Suprapubic skin (tissue), 4 donors: ENCODE results near the gene SLC25A17. TPM values are rescaled to one million over a fixed set of nuclear protein-coding genes. Genes with fewer than 3 reads are reported as not detected.

Experiments
- DNase-seq, 2 donors: peaks; one replicate each; pipeline ENCODE4 v3.0.0-alpha.2; 2019; ENCODE audit warnings: low spot score in 2 of 2
- H3K27ac ChIP-seq: fragments of 200-600 bp; sonication (generic); one replicate; pipeline ENCODE4 v1.5.1; 2019
- H3K27me3 ChIP-seq: fragments of 200-600 bp; sonication (generic); one replicate; pipeline ENCODE4 v1.5.1; 2019
- H3K36me3 ChIP-seq: fragments of 200-600 bp; sonication (generic); one replicate; pipeline ENCODE4 v1.5.1; 2019
- H3K4me1 ChIP-seq: fragments of 200-600 bp; sonication (generic); one replicate; pipeline ENCODE4 v1.5.1; 2019
- H3K4me3 ChIP-seq: fragments of 200-600 bp; sonication (generic); one replicate; pipeline ENCODE4 v1.5.1; 2019; ENCODE audit warnings: mild to moderate bottlenecking
- H3K9me3 ChIP-seq: fragments of 200-600 bp; sonication (generic); one replicate; pipeline ENCODE4 v1.5.1; 2019
- EP300 ChIP-seq: sonication (generic); formaldehyde crosslinking; IDR thresholded peaks from one replicate; pipeline ENCODE4 v1.6.1; 2017; ENCODE audit warnings: antibody characterized with exemption
- POLR2A ChIP-seq, 2 donors: fragments of 450-650 bp; IDR thresholded peaks; one replicate each; pipeline ENCODE4 v1.6.1; 2017; ENCODE audit warnings: antibody characterized with exemption in 2 of 2, mild to moderate bottlenecking in 2 of 2, moderate library complexity in 2 of 2
- POLR2AphosphoS5 ChIP-seq, 3 donors: sonication (generic); formaldehyde crosslinking; IDR thresholded peaks; one replicate each; pipeline ENCODE4 v1.6.1; 2017; ENCODE audit warnings: antibody characterized with exemption in 3 of 3
- WGBS: methylation state at CpG from one replicate; pipeline ENCODE4 v1.1.5; 2018; 5-methylcytosine and 5-hydroxymethylcytosine counted together
- total RNA-seq, 4 donors: library from RNA; depleted of rRNA; stranded (reverse); fragments of >200 nt; gene quantifications; one replicate each; pipeline ENCODE4 v1.1.0, GENCODE V29; 2016
- TF ChIP-seq, protein P1 (sequence below), 2 donors: fragments of 200-600 bp in 1 of 2; fragments of 450-650 bp in 1 of 2; sonication (generic) in 1 of 2; IDR thresholded peaks; one replicate each; pipeline ENCODE4 v1.5.1; 2016 to 2019; ENCODE audit warnings: antibody characterized with exemption in 2 of 2, mild to moderate bottlenecking in 1 of 2, moderate library complexity in 1 of 2

The SLC25A17 gene
- total RNA-seq, 4 donors from 2014 or later, result 16.1 to 31.0 (median 19.8) TPM

DNA sequence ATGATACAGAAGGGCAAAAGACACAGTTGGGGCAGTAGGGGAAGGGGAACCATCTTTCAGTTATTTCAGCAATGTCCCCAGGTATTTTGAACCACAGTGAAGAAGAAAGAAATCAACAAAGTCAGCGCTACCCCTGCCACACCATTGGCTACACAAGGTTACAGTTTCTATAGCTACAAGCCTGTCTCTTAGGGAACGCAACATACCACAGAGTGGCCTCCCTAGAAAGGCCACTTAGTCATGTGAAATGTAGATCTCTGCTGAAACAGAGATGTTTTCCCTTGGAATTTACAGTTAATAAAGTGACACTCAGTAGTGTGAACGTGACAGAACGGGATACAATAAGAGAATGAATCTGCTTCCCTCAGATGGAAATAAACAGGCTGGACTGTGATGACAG lies 85.2 kb downstream of the SLC25A17 start:
- Histone ChIP-seq H3K27me3 (no peaks in the 10 kb centered on the region), H3K4me3 (no peak overlapping the region), H3K27ac (no peak overlapping the region), H3K9me3 (no peaks in the 10 kb centered on the region), H3K4me1 (peaks cover 34% of the 10 kb centered on the region), H3K36me3 (no peaks in the 10 kb centered on the region)
- no peak for DNase-seq
- 89% methylated on average over 4 of the region's 4 CpGs for WGBS
- no peak for TF ChIP-seq POLR2A (IDR thresholded peaks at IDR 0.05)
- TF ChIP-seq, protein P1, sequence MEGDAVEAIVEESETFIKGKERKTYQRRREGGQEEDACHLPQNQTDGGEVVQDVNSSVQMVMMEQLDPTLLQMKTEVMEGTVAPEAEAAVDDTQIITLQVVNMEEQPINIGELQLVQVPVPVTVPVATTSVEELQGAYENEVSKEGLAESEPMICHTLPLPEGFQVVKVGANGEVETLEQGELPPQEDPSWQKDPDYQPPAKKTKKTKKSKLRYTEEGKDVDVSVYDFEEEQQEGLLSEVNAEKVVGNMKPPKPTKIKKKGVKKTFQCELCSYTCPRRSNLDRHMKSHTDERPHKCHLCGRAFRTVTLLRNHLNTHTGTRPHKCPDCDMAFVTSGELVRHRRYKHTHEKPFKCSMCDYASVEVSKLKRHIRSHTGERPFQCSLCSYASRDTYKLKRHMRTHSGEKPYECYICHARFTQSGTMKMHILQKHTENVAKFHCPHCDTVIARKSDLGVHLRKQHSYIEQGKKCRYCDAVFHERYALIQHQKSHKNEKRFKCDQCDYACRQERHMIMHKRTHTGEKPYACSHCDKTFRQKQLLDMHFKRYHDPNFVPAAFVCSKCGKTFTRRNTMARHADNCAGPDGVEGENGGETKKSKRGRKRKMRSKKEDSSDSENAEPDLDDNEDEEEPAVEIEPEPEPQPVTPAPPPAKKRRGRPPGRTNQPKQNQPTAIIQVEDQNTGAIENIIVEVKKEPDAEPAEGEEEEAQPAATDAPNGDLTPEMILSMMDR (IDR thresholded peaks at IDR 0.05), result no peak
- no peak for TF ChIP-seq EP300
- no peak for TF ChIP-seq POLR2AphosphoS5 (IDR thresholded peaks at IDR 0.05)

DNA sequence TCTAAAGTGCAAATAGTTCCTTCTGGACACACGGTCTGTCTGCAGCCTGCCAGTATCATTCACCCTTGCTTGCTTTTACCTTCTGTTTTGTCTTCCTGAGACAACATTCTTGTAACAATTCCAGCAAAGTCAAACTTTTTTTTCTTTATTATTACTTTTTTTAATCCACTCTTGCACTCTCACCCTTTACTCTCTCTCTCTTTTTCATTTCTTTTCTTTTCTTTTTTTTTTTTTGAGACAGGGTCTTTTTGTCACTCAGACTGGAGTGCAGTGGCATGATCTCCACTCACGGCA lies 86.2 kb downstream of the SLC25A17 start:
- Histone ChIP-seq H3K36me3 (no peaks in the 10 kb centered on the region), H3K4me3 (no peak overlapping the region), H3K9me3 (no peaks in the 10 kb centered on the region), H3K27ac (peak overlapping the region; percentile 82), H3K27me3 (no peaks in the 10 kb centered on the region), H3K4me1 (peaks cover 41% of the 10 kb centered on the region)
- DNase-seq, result no peak
- WGBS, result 32% methylated on average over 2 of the region's 2 CpGs
- TF ChIP-seq, protein P1 (IDR thresholded peaks at IDR 0.05), result no peak
- no peak for TF ChIP-seq POLR2A (IDR thresholded peaks at IDR 0.05)

GRCh38 chr22:40729284-40729683 lies 89.9 kb downstream of the SLC25A17 start:
- no peaks in the 10 kb centered on the region for H3K9me3 ChIP-seq
- no peaks in the 10 kb centered on the region for H3K36me3 ChIP-seq
- no peak for TF ChIP-seq POLR2AphosphoS5 (IDR thresholded peaks at IDR 0.05)
- no peak for TF ChIP-seq POLR2A (IDR thresholded peaks at IDR 0.05)
- TF ChIP-seq, protein P1 (IDR thresholded peaks at IDR 0.05), result no peak
- TF ChIP-seq EP300, result no peak
- H3K4me1 ChIP-seq, result peaks cover 54% of the 10 kb centered on the region
- WGBS, result 88% methylated on average over 6 of the region's 6 CpGs
- no peak for DNase-seq
- H3K4me3 ChIP-seq, result no peak overlapping the region
- H3K27me3 ChIP-seq, result no peaks in the 10 kb centered on the region
- no peak overlapping the region for H3K27ac ChIP-seq

GRCh38 chr22:40728731-40729189 lies 90.4 kb downstream of the SLC25A17 start:
- H3K4me1 ChIP-seq, result peaks cover 49% of the 10 kb centered on the region
- TF ChIP-seq POLR2AphosphoS5 (IDR thresholded peaks at IDR 0.05) (no peak), EP300 (no peak), POLR2A (IDR thresholded peaks at IDR 0.05) (no peak)
- TF ChIP-seq, protein P1 (IDR thresholded peaks at IDR 0.05), result no peak
- peak overlapping the region; percentile 77 for H3K27ac ChIP-seq
- no peak for DNase-seq
- H3K4me3 ChIP-seq, result no peak overlapping the region
- no peaks in the 10 kb centered on the region for H3K9me3 ChIP-seq
- WGBS, result 32% methylated on average over 13 of the region's 13 CpGs
- H3K36me3 ChIP-seq, result no peaks in the 10 kb centered on the region
- no peaks in the 10 kb centered on the region for H3K27me3 ChIP-seq

GRCh38 chr22:40727964-40728615 lies 91.1 kb downstream of the SLC25A17 start:
- H3K4me1 ChIP-seq, result peaks cover 43% of the 10 kb centered on the region
- no peaks in the 10 kb centered on the region for H3K27me3 ChIP-seq
- WGBS, result 53% methylated on average over 14 of the region's 14 CpGs
- no peaks in the 10 kb centered on the region for H3K9me3 ChIP-seq
- H3K4me3 ChIP-seq, result no peak overlapping the region
- peak overlapping the region; percentile 77 for H3K27ac ChIP-seq
- DNase-seq, result no peak
- TF ChIP-seq POLR2A (IDR thresholded peaks at IDR 0.05), result no peak
- no peak for TF ChIP-seq EP300
- TF ChIP-seq, protein P1 (IDR thresholded peaks at IDR 0.05), result no peak
- no peaks in the 10 kb centered on the region for H3K36me3 ChIP-seq
